Suppressor macrophage treated with lipopolysaccharide for 4 hours (primary cell): ENCODE measurements around the gene CNGB1.
"Not testable (repeated sequence)": the region's sequence is repeated elsewhere in the genome, so short reads cannot be mapped to it uniquely, and the experiment has no call there.

Experiments
- DNase-seq: peaks from one replicate; pipeline ENCODE4 v3.0.0-alpha.2; 2020

CNGB1 gene

GRCh38 chr16:57883480-57883879, 87.4 kb downstream of the CNGB1 start:
- DNase-seq = no peak

GRCh38 chr16:57882792-57883191, 88.1 kb downstream of the CNGB1 start:
- no peak for DNase-seq

GRCh38 chr16:57882206-57882605, 88.7 kb downstream of the CNGB1 start:
- no peak for DNase-seq

- DNase-seq = peak; percentile 43
Measured at GRCh38 chr16:57878586-57878985, 92.3 kb downstream of the CNGB1 start.

- DNase-seq = no peak
Measured at GRCh38 chr16:57876210-57876609, 94.7 kb downstream of the CNGB1 start.

GRCh38 chr16:57875347-57875746, 95.6 kb downstream of the CNGB1 start:
- DNase-seq = no peak

- DNase-seq = no peak
Measured at GRCh38 chr16:57873218-57873617, 97.7 kb downstream of the CNGB1 start.

- not testable (repeated sequence) for DNase-seq
Measured at GRCh38 chr16:57872764-57873163, 98.2 kb downstream of the CNGB1 start.

GRCh38 chr16:57871456-57871855, 99.5 kb downstream of the CNGB1 start:
- DNase-seq = peak; percentile 86

GRCh38 chr16:57870753-57871454, 100.0 kb downstream of the CNGB1 start:
- DNase-seq = peak; percentile 29

GRCh38 chr16:57868913-57869520, 101.9 kb downstream of the CNGB1 start:
- DNase-seq = no peak

- DNase-seq = no peak
Measured at GRCh38 chr16:57867000-57867561, 103.8 kb downstream of the CNGB1 start.

GRCh38 chr16:57866529-57866918, 104.4 kb downstream of the CNGB1 start:
- no peak for DNase-seq

- no peak for DNase-seq
Measured at GRCh38 chr16:57865746-57866528, 105.0 kb downstream of the CNGB1 start.

GRCh38 chr16:57863434-57864160, 107.3 kb downstream of the CNGB1 start:
- DNase-seq = peak; percentile 73

- DNase-seq = no peak
Measured at GRCh38 chr16:57862698-57863433, 108.1 kb downstream of the CNGB1 start.

- peak; percentile 91 for DNase-seq
Measured at GRCh38 chr16:57859331-57859730, 111.6 kb downstream of the CNGB1 start.

- DNase-seq = no peak
Measured at GRCh38 chr16:57858635-57859034, 112.3 kb downstream of the CNGB1 start.

- DNase-seq = not testable (repeated sequence)
Measured at GRCh38 chr16:57857991-57858390, 112.9 kb downstream of the CNGB1 start.

GRCh38 chr16:57855188-57855587, 115.7 kb downstream of the CNGB1 start:
- DNase-seq = no peak

- no peak for DNase-seq
Measured at GRCh38 chr16:57852189-57852588, 118.7 kb downstream of the CNGB1 start.

- DNase-seq = no peak
Measured at GRCh38 chr16:57848181-57848580, 122.7 kb downstream of the CNGB1 start.
